ENCODE measurements around the gene RBP4. TPM values are rescaled to one million over a fixed set of nuclear protein-coding genes. Genes with fewer than 3 reads are reported as not detected.

The RBP4 gene
- total RNA-seq, 1 experiment from 2014 or later = 1.5 TPM

GRCh38 chr10:93554760-93555432, 46.1 kb downstream of the RBP4 start:
- intact Hi-C loops (cut with micrococcal nuclease; ENCODE audit: unreplicated experiment) = loop anchor here (1.0 kb wide), 1 partner anchor 125 kb away; no protein-coding TSS in a partner anchor
- BruUV-seq (replicated peaks) = no TSS peak
- H3K27me3 Mint-ChIP-seq (ENCODE audit: unreplicated experiment) = no peaks in the 10 kb centered on the region
- peaks cover 20% of the 10 kb centered on the region for H3K4me1 Mint-ChIP-seq (ENCODE audit: low read depth, unreplicated experiment)
- no peak overlapping the region for H3K4me3 Mint-ChIP-seq (ENCODE audit: low read depth, unreplicated experiment)
- TF ChIP-seq CTCF (IDR thresholded peaks at IDR 0.05; ENCODE audit: unreplicated experiment) = peak; percentile 53
- CTCF ChIA-PET = interaction anchor here (0.6 to 1.3 kb wide), 9 partner anchors 11 to 261 kb away, joined by 3 to 69 read pairs (median 4); partner anchors contain the start of gene FFAR4
- peaks cover 6% of the 10 kb centered on the region for H3K9me3 Mint-ChIP-seq (ENCODE audit: low read depth, unreplicated experiment)
- no peaks in the 10 kb centered on the region for H3K36me3 Mint-ChIP-seq (ENCODE audit: insufficient read depth, unreplicated experiment)
- peak; percentile 81 for DNase-seq
- no peak overlapping the region for H3K27ac Mint-ChIP-seq (ENCODE audit: unreplicated experiment)

DNA sequence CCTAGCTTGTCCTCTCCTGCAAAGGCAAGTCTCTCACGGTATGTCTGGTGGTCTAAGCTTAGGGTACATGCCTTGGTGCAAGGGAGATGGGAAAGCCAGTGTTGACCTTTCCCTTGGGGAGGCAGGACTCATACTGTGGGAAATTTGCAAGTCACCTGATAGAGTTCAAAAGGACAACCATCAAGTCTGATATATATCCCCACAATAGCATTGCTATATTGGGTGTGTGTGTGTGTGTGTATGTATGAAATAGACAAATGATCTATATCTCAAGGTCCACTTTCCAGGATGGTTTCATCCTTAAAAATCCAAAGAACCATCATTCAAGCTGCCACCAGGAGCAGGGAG, 46.7 kb downstream of the RBP4 start:
- TF ChIP-seq CTCF (IDR thresholded peaks at IDR 0.05; ENCODE audit: unreplicated experiment) = no peak
- CTCF ChIA-PET = interaction anchor here (0.6 to 1.3 kb wide), 9 partner anchors 12 to 262 kb away, joined by 3 to 69 read pairs (median 4); partner anchors contain the start of gene FFAR4
- Mint-ChIP-seq H3K9me3 (ENCODE audit: low read depth, unreplicated experiment) (peaks cover under 1% of the 10 kb centered on the region), H3K27me3 (ENCODE audit: unreplicated experiment) (no peaks in the 10 kb centered on the region), H3K36me3 (ENCODE audit: insufficient read depth, unreplicated experiment) (no peaks in the 10 kb centered on the region), H3K27ac (ENCODE audit: unreplicated experiment) (no peak overlapping the region), H3K4me1 (ENCODE audit: low read depth, unreplicated experiment) (peaks cover 20% of the 10 kb centered on the region), H3K4me3 (ENCODE audit: low read depth, unreplicated experiment) (no peak overlapping the region)
- intact Hi-C loops (cut with micrococcal nuclease; ENCODE audit: unreplicated experiment) = no loop called here
- DNase-seq = no peak
- BruUV-seq (replicated peaks) = no TSS peak

DNA sequence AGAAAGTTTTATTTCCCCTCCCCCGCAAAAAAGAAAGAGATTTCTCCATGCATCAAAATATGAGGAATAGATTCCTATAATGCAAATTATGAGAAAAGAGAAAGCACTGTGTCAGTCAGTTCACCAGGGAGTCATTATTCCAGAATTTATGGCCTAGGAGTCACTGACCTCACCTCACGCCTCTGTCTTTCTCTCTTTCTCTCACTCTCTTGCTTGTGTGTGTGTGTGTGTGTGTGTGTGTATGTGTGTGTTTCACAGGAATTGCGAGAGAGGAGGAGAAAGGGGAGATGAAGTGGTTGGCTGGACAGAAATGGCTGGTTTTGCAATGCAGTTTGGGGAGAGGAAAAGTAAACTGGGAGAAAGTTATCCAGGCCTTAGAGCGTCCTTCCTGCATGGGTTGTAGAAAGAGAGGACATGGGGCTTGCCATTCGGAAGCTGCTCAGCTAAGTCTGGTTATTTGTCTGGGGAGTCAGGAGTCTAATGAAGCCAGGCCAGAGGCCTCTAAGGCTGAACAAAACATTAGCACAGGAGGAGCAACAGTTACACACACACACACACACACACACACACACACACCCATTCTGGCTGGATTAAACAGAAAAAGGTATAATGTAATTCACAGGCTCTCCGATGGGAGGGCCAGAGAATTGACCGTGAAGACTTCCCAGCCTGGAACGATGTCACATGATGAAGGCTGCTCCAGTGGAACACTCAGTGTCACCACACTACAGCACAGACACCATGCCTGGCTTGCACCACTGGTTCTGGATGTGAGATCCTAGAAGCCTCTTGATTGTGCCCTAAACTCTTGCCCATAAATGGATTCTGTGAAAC, 47.3 kb downstream of the RBP4 start:
- TF ChIP-seq CTCF (IDR thresholded peaks at IDR 0.05; ENCODE audit: unreplicated experiment) = no peak
- Mint-ChIP-seq H3K4me1 (ENCODE audit: low read depth, unreplicated experiment) (peaks cover 21% of the 10 kb centered on the region), H3K27ac (ENCODE audit: unreplicated experiment) (no peak overlapping the region), H3K27me3 (ENCODE audit: unreplicated experiment) (no peaks in the 10 kb centered on the region), H3K9me3 (ENCODE audit: low read depth, unreplicated experiment) (no peaks in the 10 kb centered on the region), H3K4me3 (ENCODE audit: low read depth, unreplicated experiment) (no peak overlapping the region), H3K36me3 (ENCODE audit: insufficient read depth, unreplicated experiment) (no peaks in the 10 kb centered on the region)
- no TSS peak for BruUV-seq (replicated peaks)
- intact Hi-C loops (cut with micrococcal nuclease; ENCODE audit: unreplicated experiment) = no loop called here
- CTCF ChIA-PET = interaction anchor here (0.6 to 1.3 kb wide), 3 partner anchors 15 to 126 kb away, joined by 3 to 69 read pairs (median 3); no protein-coding TSS in a partner anchor
- no peak for DNase-seq

- intact Hi-C loops (cut with micrococcal nuclease; ENCODE audit: unreplicated experiment) = no loop called here
- peaks cover 29% of the 10 kb centered on the region for H3K4me1 Mint-ChIP-seq (ENCODE audit: low read depth, unreplicated experiment)
- no peak overlapping the region for H3K4me3 Mint-ChIP-seq (ENCODE audit: low read depth, unreplicated experiment)
- no TSS peak for BruUV-seq (replicated peaks)
- no peaks in the 10 kb centered on the region for H3K36me3 Mint-ChIP-seq (ENCODE audit: insufficient read depth, unreplicated experiment)
- H3K27ac Mint-ChIP-seq (ENCODE audit: unreplicated experiment) = no peak overlapping the region
- no peaks in the 10 kb centered on the region for H3K27me3 Mint-ChIP-seq (ENCODE audit: unreplicated experiment)
- CTCF ChIA-PET = interaction anchor here (1.2 kb wide), 1 partner anchor 126 kb away, joined by 3 read pairs; no protein-coding TSS in a partner anchor
- TF ChIP-seq CTCF (IDR thresholded peaks at IDR 0.05; ENCODE audit: unreplicated experiment) = no peak
- no peaks in the 10 kb centered on the region for H3K9me3 Mint-ChIP-seq (ENCODE audit: low read depth, unreplicated experiment)
- no peak for DNase-seq
These were observed 48.3 kb downstream of the RBP4 start for GRCh38 chr10:93552780-93553179.

All from Calu3 (cell line).